ENCODE measurements around the gene GALNT15.

DNA sequence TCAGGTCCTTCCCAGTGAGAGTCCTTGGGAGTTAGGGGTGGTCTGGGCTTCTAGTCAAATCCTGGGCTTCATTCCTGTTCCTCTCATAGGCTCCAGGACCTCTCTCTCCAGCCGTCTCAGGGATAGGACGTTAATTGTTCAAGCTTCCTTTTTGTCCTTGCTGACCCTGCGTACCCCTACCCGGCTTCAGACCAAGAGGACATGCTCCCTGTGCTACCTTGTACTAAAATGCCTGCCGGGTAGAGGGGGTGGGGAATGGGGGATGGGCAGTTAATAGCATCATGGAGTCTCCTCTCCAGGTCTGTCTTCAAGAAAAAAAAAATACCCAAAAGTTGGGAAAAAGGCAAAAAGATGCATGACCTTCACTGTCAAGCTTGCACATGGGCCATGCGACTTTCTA lies 36.5 kb upstream of the GALNT15 start:
- TF ChIP-seq, protein P1, sequence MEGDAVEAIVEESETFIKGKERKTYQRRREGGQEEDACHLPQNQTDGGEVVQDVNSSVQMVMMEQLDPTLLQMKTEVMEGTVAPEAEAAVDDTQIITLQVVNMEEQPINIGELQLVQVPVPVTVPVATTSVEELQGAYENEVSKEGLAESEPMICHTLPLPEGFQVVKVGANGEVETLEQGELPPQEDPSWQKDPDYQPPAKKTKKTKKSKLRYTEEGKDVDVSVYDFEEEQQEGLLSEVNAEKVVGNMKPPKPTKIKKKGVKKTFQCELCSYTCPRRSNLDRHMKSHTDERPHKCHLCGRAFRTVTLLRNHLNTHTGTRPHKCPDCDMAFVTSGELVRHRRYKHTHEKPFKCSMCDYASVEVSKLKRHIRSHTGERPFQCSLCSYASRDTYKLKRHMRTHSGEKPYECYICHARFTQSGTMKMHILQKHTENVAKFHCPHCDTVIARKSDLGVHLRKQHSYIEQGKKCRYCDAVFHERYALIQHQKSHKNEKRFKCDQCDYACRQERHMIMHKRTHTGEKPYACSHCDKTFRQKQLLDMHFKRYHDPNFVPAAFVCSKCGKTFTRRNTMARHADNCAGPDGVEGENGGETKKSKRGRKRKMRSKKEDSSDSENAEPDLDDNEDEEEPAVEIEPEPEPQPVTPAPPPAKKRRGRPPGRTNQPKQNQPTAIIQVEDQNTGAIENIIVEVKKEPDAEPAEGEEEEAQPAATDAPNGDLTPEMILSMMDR (IDR thresholded peaks at IDR 0.05): no peak
- no peak for TF ChIP-seq POLR2A (IDR thresholded peaks at IDR 0.05)
